HTERT RPE-1 (cell line): ENCODE measurements around the gene KCNH5.

Experiments used
- in situ Hi-C: fragments of 300-500 bp; cut with MboI; formaldehyde crosslinking; loops from 4 replicates; pipeline ENCODE4 v1.14.3; 2020; ENCODE audit warnings: low sequenced_read_pairs

KCNH5 gene

GRCh38 chr14:63045234-63045611 is at the start of gene KCNH5:
KCNH5 (minus strand) TSS chr14:63045458; CDS start chr14:63045186, 272 bp downstream.
- in situ Hi-C loops: no loop called here

- in situ Hi-C loops: no loop called here
Measured at GRCh38 chr14:63091394-63091996, 46.2 kb upstream of the KCNH5 start.

GRCh38 chr14:63088865-63089264 is 43.6 kb upstream of the KCNH5 start:
- in situ Hi-C loops: no loop called here

GRCh38 chr14:63078569-63078968 is 33.3 kb upstream of the KCNH5 start:
- in situ Hi-C loops: no loop called here

- in situ Hi-C loops: no loop called here
Measured at GRCh38 chr14:63076488-63076887, 31.2 kb upstream of the KCNH5 start.

- in situ Hi-C loops: no loop called here
Measured at GRCh38 chr14:63055631-63056030, 10.4 kb upstream of the KCNH5 start.

GRCh38 chr14:63051992-63052391 is 6.7 kb upstream of the KCNH5 start:
- in situ Hi-C loops: no loop called here

GRCh38 chr14:63051301-63051700 is 6.0 kb upstream of the KCNH5 start:
- in situ Hi-C loops: no loop called here

GRCh38 chr14:63050694-63051093 is 5.4 kb upstream of the KCNH5 start:
- in situ Hi-C loops: no loop called here

GRCh38 chr14:63046339-63047268 is 1.3 kb upstream of the KCNH5 start:
- in situ Hi-C loops: no loop called here

- in situ Hi-C loops: no loop called here
Measured at GRCh38 chr14:63045612-63046320, 508 bp upstream of the KCNH5 start.

GRCh38 chr14:63039866-63040265 is 5.4 kb downstream of the KCNH5 start:
- in situ Hi-C loops: no loop called here

GRCh38 chr14:63032641-63033040 is 12.6 kb downstream of the KCNH5 start:
- in situ Hi-C loops: no loop called here

GRCh38 chr14:63032076-63032475 is 13.2 kb downstream of the KCNH5 start:
- in situ Hi-C loops: no loop called here

GRCh38 chr14:63030113-63030512 is 15.1 kb downstream of the KCNH5 start:
- in situ Hi-C loops: no loop called here

GRCh38 chr14:63027719-63028118 is 17.5 kb downstream of the KCNH5 start:
- in situ Hi-C loops: no loop called here

GRCh38 chr14:63026491-63026890 is 18.8 kb downstream of the KCNH5 start:
- in situ Hi-C loops: no loop called here

GRCh38 chr14:63014621-63015020 is 30.6 kb downstream of the KCNH5 start:
- in situ Hi-C loops: no loop called here

GRCh38 chr14:63012171-63012570 is 33.1 kb downstream of the KCNH5 start:
- in situ Hi-C loops: no loop called here

GRCh38 chr14:63011623-63012022 is 33.6 kb downstream of the KCNH5 start:
- in situ Hi-C loops: no loop called here

GRCh38 chr14:63009495-63009894 is 35.8 kb downstream of the KCNH5 start:
- in situ Hi-C loops: no loop called here

GRCh38 chr14:63006531-63006930 is 38.7 kb downstream of the KCNH5 start:
- in situ Hi-C loops: no loop called here
